GM10248 (cell line): ENCODE measurements around the gene TEX101.

Experiments
- CTCF ChIA-PET: fragments of 300-600 bp; sonication (Branson Sonifier 250); formaldehyde crosslinking; extraction: SDS; loops from one replicate; lab custom pipeline; 2021; ENCODE audit warnings: antibody characterized with exemption; lab: Yijun Ruan, JAX
- POLR2A ChIA-PET: fragments of 350-650 bp; sonication (Branson Sonifier 250); formaldehyde crosslinking; extraction: SDS; loops from one replicate; lab custom pipeline; 2020; ENCODE audit warnings: antibody characterized with exemption; lab: Yijun Ruan, JAX
- DNase-seq: peaks from one replicate; pipeline ENCODE4 v3.0.0; 2012; ENCODE audit errors: extremely low spot score
- CTCF ChIP-seq: IDR thresholded peaks from 2 replicates; pipeline ENCODE4 v1.5.1; 2012; ENCODE audit warnings: mild to moderate bottlenecking, low read depth; ENCODE audit errors: extremely low read depth, missing control alignments, control extremely low read depth

The TEX101 gene

GRCh38 chr19:43446746-43447489 is 32.2 kb downstream of the TEX101 start:
- CTCF ChIA-PET: interaction anchor here (0.7 to 7.2 kb wide), 44 partner anchors 12 to 367 kb away, joined by 3 to 340 read pairs (median 4); partner anchors contain the start of genes ETHE1, IRGQ, LYPD3 and PHLDB3
- peak; percentile 90 for TF ChIP-seq CTCF
- DNase-seq: peak; percentile 81
- POLR2A ChIA-PET: interaction anchor here (1.1 kb wide), 1 partner anchor 74 kb away, joined by 3 read pairs; no protein-coding TSS in a partner anchor

- ChIA-PET POLR2A (interaction anchor here (1.1 kb wide), 1 partner anchor 73 kb away, joined by 3 read pairs; no protein-coding TSS in a partner anchor), CTCF (interaction anchor here (0.7 to 7.2 kb wide), 39 partner anchors 13 to 366 kb away, joined by 3 to 340 read pairs (median 4); partner anchors contain the start of genes ETHE1, IRGQ, LYPD3 and PHLDB3)
- TF ChIP-seq CTCF: no peak
- no peak for DNase-seq
These were observed 33.0 kb downstream of the TEX101 start for GRCh38 chr19:43447655-43448054.

- no peak for DNase-seq
- ChIA-PET CTCF (interaction anchor here (1.1 to 7.2 kb wide), 3 partner anchors 13 to 87 kb away, joined by 3 to 340 read pairs (median 3); no protein-coding TSS in a partner anchor), POLR2A (no interaction called here)
- TF ChIP-seq CTCF: no peak
These were observed 35.9 kb downstream of the TEX101 start for GRCh38 chr19:43450545-43450997.

- no peak for TF ChIP-seq CTCF
- CTCF ChIA-PET: interaction anchor here (4.4 kb wide), 1 partner anchor 67 kb away, joined by 20 read pairs; no protein-coding TSS in a partner anchor
- POLR2A ChIA-PET: no interaction called here
- no peak for DNase-seq
These were observed 37.9 kb downstream of the TEX101 start for GRCh38 chr19:43452582-43452981.

GRCh38 chr19:43454031-43454430 is 39.3 kb downstream of the TEX101 start:
- DNase-seq: no peak
- TF ChIP-seq CTCF: no peak
- CTCF ChIA-PET: interaction anchor here (1.6 to 4.4 kb wide), 2 partner anchors 22 to 66 kb away, joined by 4 to 20 read pairs; no protein-coding TSS in a partner anchor
- POLR2A ChIA-PET: no interaction called here

- ChIA-PET POLR2A (no interaction called here), CTCF (interaction anchor here (0.7 to 12.1 kb wide), 4 partner anchors 9 to 64 kb away, joined by 3 to 88 read pairs (median 12); partner anchors contain the start of gene PHLDB3)
- DNase-seq: no peak
- no peak for TF ChIP-seq CTCF
These were observed 40.8 kb downstream of the TEX101 start for GRCh38 chr19:43455321-43456113.
